Sigmoid colon (tissue), 7 donors: Measurements from ENCODE around the gene CTXN1. TPM values are rescaled to one million over a fixed set of nuclear protein-coding genes. Genes with fewer than 3 reads are reported as not detected.
A peak's percentile ranks its signal among the peaks of the same experiment; 100 is the strongest.

Experiments
- DNase-seq: peaks from one replicate; pipeline ENCODE4 v3.0.0-alpha.2; 2019
- H3K27ac ChIP-seq, 4 donors: fragments of 200-600 bp; sonication (generic); one replicate each; pipeline ENCODE4 v1.5.1; 2016 to 2019; ENCODE audit warnings: mild to moderate bottlenecking in 1 of 4
- H3K27me3 ChIP-seq, 3 donors: fragments of 200-600 bp; sonication (generic); one replicate each; pipeline ENCODE4 v1.5.1; 2019; ENCODE audit warnings: mild to moderate bottlenecking in 1 of 3
- H3K36me3 ChIP-seq, 4 donors: fragments of 200-600 bp; sonication (generic); one replicate each; pipeline ENCODE4 v1.5.1; 2016 to 2019
- H3K4me1 ChIP-seq, 4 donors: fragments of 200-600 bp; sonication (generic); one replicate each; pipeline ENCODE4 v1.5.1; 2017 to 2019
- H3K4me3 ChIP-seq, 4 donors: fragments of 200-600 bp; sonication (generic); one replicate each; pipeline ENCODE4 v1.5.1; 2017 to 2019; ENCODE audit warnings: mild to moderate bottlenecking in 2 of 4, moderate library complexity in 1 of 4
- H3K9me3 ChIP-seq, 4 donors: fragments of 200-600 bp in 3 of 4; sonication (generic) in 3 of 4; one replicate each; pipeline versions ENCODE4 v1.5.1 to v1.6.1; 2013 to 2019
- EP300 ChIP-seq, 4 donors: sonication (generic); formaldehyde crosslinking; IDR thresholded peaks; one replicate each; pipeline ENCODE4 v1.6.1; 2017; ENCODE audit warnings: antibody characterized with exemption in 4 of 4
- POLR2A ChIP-seq, 2 donors: fragments of 450-650 bp; IDR thresholded peaks; one replicate each; pipeline ENCODE4 v1.6.1; 2016; ENCODE audit warnings: antibody characterized with exemption in 2 of 2, mild to moderate bottlenecking in 2 of 2, moderate library complexity in 2 of 2
- POLR2AphosphoS5 ChIP-seq, 4 donors: sonication (generic); formaldehyde crosslinking; IDR thresholded peaks; one replicate each; pipeline ENCODE4 v1.6.1; 2017; ENCODE audit warnings: antibody characterized with exemption in 4 of 4
- WGBS, 2 donors: extraction: QIAGEN DNeasy Blood & Tissue Kit; methylation state at CpG; one replicate each; pipeline ENCODE4 v1.1.7; 2013; 5-methylcytosine and 5-hydroxymethylcytosine counted together
- intact Hi-C: fragments of 100-400 bp; cut with DNase I; formaldehyde crosslinking; loops from one replicate; pipeline ENCODE4 v1.15.1; 2023
- polyA plus RNA-seq, 3 donors: library from polyadenylated mRNA; stranded (reverse); fragments of 200-250 nt; gene quantifications; one replicate each; pipeline ENCODE4 v1.2.3, GENCODE V29; 2013
- total RNA-seq, 4 donors: library from RNA; depleted of rRNA; stranded (reverse); fragments of >200 nt; gene quantifications; one replicate each; pipeline ENCODE4 v1.1.0, GENCODE V29; 2016
- TF ChIP-seq, protein P1 (sequence below), 4 experiments: fragments of 450-650 bp in 3 of 4; fragments of 200-600 bp in 1 of 4; IDR thresholded peaks; one replicate each; pipeline ENCODE4 v1.5.1; 2016 to 2019; ENCODE audit warnings: antibody characterized with exemption in 4 of 4, mild to moderate bottlenecking in 3 of 4, moderate library complexity in 2 of 4
- donor health status: healthy with polysubstance abuse.
- donor health status: Bipolar disorder and iron deficiency.
- donor health status: healthy.

CTXN1 gene
- total and polyA plus RNA-seq, 7 donors = 0.60 to 92.2 (median 25.3) TPM

GRCh38 chr19:7953060-7953459 is 27.1 kb upstream of the CTXN1 start:
- H3K4me1 ChIP-seq = peaks cover 0 to 4% (median 0%) of the 10 kb centered on the region in 4 donors
- no peak for DNase-seq
- H3K9me3 ChIP-seq = no peaks in the 10 kb centered on the region
- intact Hi-C loops = no loop called here
- no peaks in the 10 kb centered on the region for H3K36me3 ChIP-seq
- no peak for TF ChIP-seq POLR2A (IDR thresholded peaks at IDR 0.05)
- TF ChIP-seq, protein P1, sequence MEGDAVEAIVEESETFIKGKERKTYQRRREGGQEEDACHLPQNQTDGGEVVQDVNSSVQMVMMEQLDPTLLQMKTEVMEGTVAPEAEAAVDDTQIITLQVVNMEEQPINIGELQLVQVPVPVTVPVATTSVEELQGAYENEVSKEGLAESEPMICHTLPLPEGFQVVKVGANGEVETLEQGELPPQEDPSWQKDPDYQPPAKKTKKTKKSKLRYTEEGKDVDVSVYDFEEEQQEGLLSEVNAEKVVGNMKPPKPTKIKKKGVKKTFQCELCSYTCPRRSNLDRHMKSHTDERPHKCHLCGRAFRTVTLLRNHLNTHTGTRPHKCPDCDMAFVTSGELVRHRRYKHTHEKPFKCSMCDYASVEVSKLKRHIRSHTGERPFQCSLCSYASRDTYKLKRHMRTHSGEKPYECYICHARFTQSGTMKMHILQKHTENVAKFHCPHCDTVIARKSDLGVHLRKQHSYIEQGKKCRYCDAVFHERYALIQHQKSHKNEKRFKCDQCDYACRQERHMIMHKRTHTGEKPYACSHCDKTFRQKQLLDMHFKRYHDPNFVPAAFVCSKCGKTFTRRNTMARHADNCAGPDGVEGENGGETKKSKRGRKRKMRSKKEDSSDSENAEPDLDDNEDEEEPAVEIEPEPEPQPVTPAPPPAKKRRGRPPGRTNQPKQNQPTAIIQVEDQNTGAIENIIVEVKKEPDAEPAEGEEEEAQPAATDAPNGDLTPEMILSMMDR (IDR thresholded peaks at IDR 0.05) = no peak
- no peak for TF ChIP-seq EP300 (IDR thresholded peaks at IDR 0.05)
- no peak for TF ChIP-seq POLR2AphosphoS5 (IDR thresholded peaks at IDR 0.05)
- H3K27me3 ChIP-seq = no peaks in the 10 kb centered on the region
- WGBS, 2 donors = 31 to 36% methylated on average over 3 of the region's 3 CpGs
- H3K4me3 ChIP-seq = no peak overlapping the region
- no peak overlapping the region for H3K27ac ChIP-seq

GRCh38 chr19:7947939-7948338 is 22.0 kb upstream of the CTXN1 start:
- intact Hi-C loops = no loop called here

DNA sequence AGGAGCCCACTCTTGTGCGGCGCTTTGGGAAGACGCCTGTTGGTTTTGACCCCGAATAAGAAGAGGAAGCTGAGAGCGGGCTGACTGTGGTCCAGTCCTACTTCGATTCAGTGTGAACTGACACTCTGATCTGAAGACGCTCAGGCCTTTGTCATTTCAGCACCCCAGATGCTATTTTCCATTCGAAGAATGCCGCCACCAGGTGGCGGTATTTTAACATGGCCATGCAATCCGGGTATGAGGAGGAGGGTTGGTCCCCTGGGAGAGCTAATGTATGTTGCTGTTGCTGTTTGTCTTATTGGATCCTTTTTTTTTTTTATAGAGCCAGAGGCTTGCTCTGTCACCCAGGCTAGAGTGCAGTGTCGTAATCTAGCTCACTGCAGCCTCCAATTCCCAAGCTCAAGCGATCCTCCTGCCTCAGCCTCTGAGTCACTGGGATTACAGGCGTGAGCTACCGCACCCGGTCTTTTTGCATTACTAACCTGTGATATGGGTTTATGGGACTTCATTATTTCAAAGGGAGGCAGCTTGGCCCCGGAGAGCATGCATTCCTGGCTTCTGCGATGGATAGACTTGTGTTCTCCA is 18.3 kb upstream of the CTXN1 start:
- H3K27me3 ChIP-seq = no peaks in the 10 kb centered on the region
- DNase-seq = peak; percentile 92
- H3K36me3 ChIP-seq = peaks cover 0 to 20% (median 13%) of the 10 kb centered on the region in 4 donors
- H3K9me3 ChIP-seq = no peaks in the 10 kb centered on the region
- peaks cover 3 to 49% (median 37%) of the 10 kb centered on the region in 4 donors for H3K4me1 ChIP-seq
- peak overlapping the region; percentile 94 to 99 (median 96) for H3K27ac ChIP-seq
- intact Hi-C loops = loop anchor here (1.0 kb wide), 2 partner anchors 58 to 309 kb away; no protein-coding TSS in a partner anchor
- TF ChIP-seq, protein P1 (IDR thresholded peaks at IDR 0.05) = peak; percentile 85 to 96 (median 85)
- TF ChIP-seq POLR2AphosphoS5 (IDR thresholded peaks at IDR 0.05) (no peak), EP300 (IDR thresholded peaks at IDR 0.05) (no peak)
- WGBS, 2 donors = 24 to 27% methylated on average over 18 of the region's 18 CpGs
- H3K4me3 ChIP-seq = peak overlapping the region; percentile 32 to 87 (median 72)

More at GRCh38 chr19:7947939-7948338, 22.0 kb upstream of the CTXN1 start:
- TF ChIP-seq, protein P1 (IDR thresholded peaks at IDR 0.05) = no peak
- no peak for TF ChIP-seq EP300 (IDR thresholded peaks at IDR 0.05)
- TF ChIP-seq POLR2AphosphoS5 (IDR thresholded peaks at IDR 0.05) = no peak
- TF ChIP-seq POLR2A (IDR thresholded peaks at IDR 0.05) = no peak
- 92 to 93% methylated on average over 4 of the region's 4 CpGs for WGBS, 2 donors
- no peaks in the 10 kb centered on the region for H3K27me3 ChIP-seq
- no peaks in the 10 kb centered on the region for H3K9me3 ChIP-seq
- no peak for DNase-seq
- peaks cover 3 to 16% (median 10%) of the 10 kb centered on the region in 4 donors for H3K4me1 ChIP-seq
- H3K27ac ChIP-seq = no peak overlapping the region
- no peak overlapping the region for H3K4me3 ChIP-seq
- H3K36me3 ChIP-seq = no peaks in the 10 kb centered on the region

- Histone ChIP-seq H3K4me1 (peaks cover 3 to 53% (median 37%) of the 10 kb centered on the region in 4 donors), H3K4me3 (peak within 1 kb of the TSS; percentile 68 to 87 (median 75)), H3K9me3 (no peaks in the 10 kb centered on the region), H3K27ac (peak within 1 kb of the TSS; percentile 94 to 99 (median 96)), H3K27me3 (no peaks in the 10 kb centered on the region), H3K36me3 (peaks cover 0 to 26% (median 13%) of the 10 kb centered on the region in 4 donors)
- WGBS, 2 donors = 0 to 1% methylated on average over 56 of the region's 56 CpGs
- no peak for TF ChIP-seq EP300 (IDR thresholded peaks at IDR 0.05)
- peak; percentile 60 to 71 for TF ChIP-seq POLR2A (IDR thresholded peaks at IDR 0.05)
- TF ChIP-seq POLR2AphosphoS5 (IDR thresholded peaks at IDR 0.05) = peak; percentile 80 to 94 (median 91)
- TF ChIP-seq, protein P1 (IDR thresholded peaks at IDR 0.05) = no peak
- DNase-seq = peak; percentile 100
- intact Hi-C loops = loop anchor here (1.0 kb wide), 2 partner anchors 59 to 310 kb away; no protein-coding TSS in a partner anchor
Measured at GRCh38 chr19:7943444-7944176, 17.7 kb upstream of the CTXN1 start, which contains the start of gene TIMM44. Gene TIMM44 (minus strand): TSS chr19:7943666. CDS start chr19:7943651, 15 bp downstream.
